GM13976 (cell line): ENCODE results near the gene POLR3K.

ENCODE experiments used
- DNase-seq: peaks from one replicate; pipeline ENCODE4 v3.0.0; 2012; ENCODE audit warnings: low spot score
- in situ Hi-C: fragments of 300-500 bp; cut with MboI; formaldehyde crosslinking; loops from one replicate; pipeline ENCODE4 v1.12.0; 2022; ENCODE audit warnings: low sequenced_read_pairs, mixed read lengths, inconsistent platforms; ENCODE audit not compliant: unreplicated experiment
- TF ChIP-seq, protein P1 (sequence below): IDR thresholded peaks from 2 replicates; pipeline ENCODE4 v1.5.1; 2012; ENCODE audit warnings: borderline replicate concordance, mild to moderate bottlenecking; ENCODE audit not compliant: insufficient read depth; ENCODE audit errors: extremely low read depth, missing control alignments, control extremely low read depth

Gene POLR3K

GRCh38 chr16:69181-69580 lies 15.8 kb upstream of the POLR3K start:
- TF ChIP-seq, protein P1, sequence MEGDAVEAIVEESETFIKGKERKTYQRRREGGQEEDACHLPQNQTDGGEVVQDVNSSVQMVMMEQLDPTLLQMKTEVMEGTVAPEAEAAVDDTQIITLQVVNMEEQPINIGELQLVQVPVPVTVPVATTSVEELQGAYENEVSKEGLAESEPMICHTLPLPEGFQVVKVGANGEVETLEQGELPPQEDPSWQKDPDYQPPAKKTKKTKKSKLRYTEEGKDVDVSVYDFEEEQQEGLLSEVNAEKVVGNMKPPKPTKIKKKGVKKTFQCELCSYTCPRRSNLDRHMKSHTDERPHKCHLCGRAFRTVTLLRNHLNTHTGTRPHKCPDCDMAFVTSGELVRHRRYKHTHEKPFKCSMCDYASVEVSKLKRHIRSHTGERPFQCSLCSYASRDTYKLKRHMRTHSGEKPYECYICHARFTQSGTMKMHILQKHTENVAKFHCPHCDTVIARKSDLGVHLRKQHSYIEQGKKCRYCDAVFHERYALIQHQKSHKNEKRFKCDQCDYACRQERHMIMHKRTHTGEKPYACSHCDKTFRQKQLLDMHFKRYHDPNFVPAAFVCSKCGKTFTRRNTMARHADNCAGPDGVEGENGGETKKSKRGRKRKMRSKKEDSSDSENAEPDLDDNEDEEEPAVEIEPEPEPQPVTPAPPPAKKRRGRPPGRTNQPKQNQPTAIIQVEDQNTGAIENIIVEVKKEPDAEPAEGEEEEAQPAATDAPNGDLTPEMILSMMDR = no peak
- in situ Hi-C loops = no loop called here
- DNase-seq = no peak

DNA sequence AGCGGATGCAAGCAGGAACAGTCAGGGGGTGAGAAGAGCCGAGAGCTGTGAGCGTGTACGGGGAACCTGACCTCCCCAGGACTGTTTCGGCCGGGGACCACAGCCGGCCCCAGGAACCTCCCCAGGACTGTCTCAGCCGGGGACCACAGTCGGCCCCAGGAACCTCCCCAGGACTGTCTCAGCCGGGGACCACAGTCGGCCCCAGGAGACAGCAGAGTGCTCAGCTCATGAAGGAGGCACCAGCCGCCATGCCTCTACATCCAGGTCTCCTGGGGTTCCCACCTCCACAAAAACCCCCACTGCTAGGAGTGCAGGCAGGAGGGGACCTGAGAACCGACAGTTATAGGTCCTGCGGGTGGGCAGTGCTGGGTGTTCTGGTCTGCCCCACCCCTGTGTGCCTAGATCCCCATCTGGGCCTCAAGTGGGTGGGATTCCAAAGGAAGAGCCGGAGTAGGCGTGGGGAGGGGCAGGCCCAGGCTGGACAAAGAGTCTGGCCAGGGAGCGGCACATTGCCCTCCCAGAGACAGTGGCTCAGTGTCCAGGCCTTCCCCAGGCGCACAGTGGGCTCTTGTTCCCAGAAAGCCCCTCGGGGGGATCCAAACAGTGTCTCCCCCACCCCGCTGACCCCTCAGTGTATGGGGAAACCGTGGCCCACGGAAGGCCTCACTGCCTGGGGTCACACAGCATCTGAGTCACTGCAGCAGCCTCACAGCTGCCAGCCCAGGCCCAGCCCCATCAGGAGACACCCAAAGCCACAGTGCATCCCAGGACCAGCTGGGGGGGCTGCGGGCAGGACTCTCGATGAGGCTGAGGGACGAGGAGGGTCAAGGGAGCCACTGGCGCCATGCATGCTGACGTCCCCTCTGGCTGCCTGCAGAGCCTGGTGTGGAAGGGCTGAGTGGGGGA lies 14.7 kb upstream of the POLR3K start:
- TF ChIP-seq, protein P1 = no peak
- DNase-seq = no peak
- in situ Hi-C loops = no loop called here

- in situ Hi-C loops = no loop called here
- TF ChIP-seq, protein P1 = no peak
- no peak for DNase-seq
Measured at GRCh38 chr16:67183-67791, 13.9 kb upstream of the POLR3K start.

DNA sequence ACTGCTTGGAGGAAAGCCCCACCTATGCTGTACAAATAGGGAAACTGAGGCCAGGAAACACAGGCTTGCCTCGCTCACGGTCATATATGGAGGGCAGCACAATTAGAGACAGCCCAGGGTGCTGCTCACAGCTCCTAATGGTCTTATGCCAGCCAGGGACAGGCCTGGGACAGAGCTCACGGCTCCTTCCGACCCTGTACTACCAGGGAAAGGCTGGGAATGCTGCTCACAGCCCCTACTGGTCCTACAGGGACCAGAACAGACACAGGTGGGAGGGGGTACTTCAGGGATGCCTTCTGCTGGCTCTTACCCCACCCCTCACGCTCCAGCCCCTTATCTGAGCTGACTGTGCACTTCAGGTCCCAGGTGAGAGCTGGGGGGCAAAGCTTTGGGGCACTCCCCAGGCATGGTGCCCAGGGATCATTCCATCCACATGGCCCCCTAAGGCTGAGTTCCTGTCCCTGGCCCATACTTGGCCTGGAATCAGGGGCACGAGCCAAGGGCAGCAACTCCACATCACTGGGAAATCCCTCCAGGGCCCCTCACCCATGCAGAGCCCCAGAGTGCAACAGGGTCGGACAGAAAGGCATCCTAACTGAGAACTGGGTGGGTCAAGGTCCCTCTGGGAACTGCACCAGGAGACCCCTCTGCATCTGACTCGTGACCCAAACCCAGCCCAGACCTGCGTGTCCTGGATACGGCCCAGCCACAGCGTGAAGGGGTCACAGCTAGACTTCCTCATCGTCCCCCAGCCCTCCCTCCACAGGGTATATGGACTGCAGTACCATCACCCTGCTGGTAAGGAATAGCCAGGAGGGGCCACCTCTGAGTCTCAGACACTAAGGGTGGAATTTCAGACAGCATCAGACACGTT lies 13.1 kb upstream of the POLR3K start:
- TF ChIP-seq, protein P1 = no peak
- in situ Hi-C loops = no loop called here
- DNase-seq = no peak

DNA sequence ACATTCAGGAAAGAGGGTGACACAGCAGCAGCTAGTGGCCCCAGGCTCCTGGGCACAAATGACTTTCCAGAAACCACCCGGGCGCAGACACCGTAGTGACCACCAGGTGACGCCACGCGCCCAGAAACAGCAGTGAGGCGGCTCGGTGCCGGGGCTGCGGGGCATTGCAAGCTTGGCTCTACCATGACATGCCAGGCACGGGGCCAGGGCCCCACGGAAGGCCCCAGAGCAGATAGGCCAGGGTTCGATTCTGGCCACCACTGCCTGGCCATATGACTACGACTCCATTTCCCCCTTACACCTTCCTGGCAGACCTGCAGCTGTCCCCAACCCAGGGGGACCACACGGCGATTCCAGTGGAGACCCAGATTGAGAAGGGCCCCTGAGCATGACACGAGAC lies 12.3 kb upstream of the POLR3K start:
- TF ChIP-seq, protein P1 = peak; percentile 98
- in situ Hi-C loops = no loop called here
- DNase-seq = peak; percentile 92

- in situ Hi-C loops = no loop called here
Measured at GRCh38 chr16:64914-65255, 11.5 kb upstream of the POLR3K start.

More at GRCh38 chr16:64914-65255, 11.5 kb upstream of the POLR3K start:
- no peak for DNase-seq
- TF ChIP-seq, protein P1 = no peak
